Gastrocnemius medialis (tissue), 4 donors: ENCODE measurements around the gene SMIM1.
"Not testable (repeated sequence)": the region's sequence is repeated elsewhere in the genome, so short reads cannot be mapped to it uniquely, and the experiment has no call there.

ENCODE experiments used
- POLR2A ChIP-seq, 2 donors: fragments of 450-650 bp; IDR thresholded peaks; one replicate each; pipeline ENCODE4 v1.6.1; 2017; ENCODE audit warnings: antibody characterized with exemption in 2 of 2, mild to moderate bottlenecking in 2 of 2, moderate library complexity in 2 of 2
- TF ChIP-seq, protein P1 (sequence below), 5 experiments: fragments of 450-650 bp in 3 of 5; fragments of 200-600 bp in 2 of 5; sonication (generic) in 2 of 5; IDR thresholded peaks in 4 of 5; conservative IDR thresholded peaks in 1 of 5; 1 replicate in 4 of 5; 2 replicates in 1 of 5; pipeline ENCODE4 v1.5.1; 2016 to 2019; ENCODE audit warnings: antibody characterized with exemption in 5 of 5, mild to moderate bottlenecking in 3 of 5, moderate library complexity in 3 of 5

DNA sequence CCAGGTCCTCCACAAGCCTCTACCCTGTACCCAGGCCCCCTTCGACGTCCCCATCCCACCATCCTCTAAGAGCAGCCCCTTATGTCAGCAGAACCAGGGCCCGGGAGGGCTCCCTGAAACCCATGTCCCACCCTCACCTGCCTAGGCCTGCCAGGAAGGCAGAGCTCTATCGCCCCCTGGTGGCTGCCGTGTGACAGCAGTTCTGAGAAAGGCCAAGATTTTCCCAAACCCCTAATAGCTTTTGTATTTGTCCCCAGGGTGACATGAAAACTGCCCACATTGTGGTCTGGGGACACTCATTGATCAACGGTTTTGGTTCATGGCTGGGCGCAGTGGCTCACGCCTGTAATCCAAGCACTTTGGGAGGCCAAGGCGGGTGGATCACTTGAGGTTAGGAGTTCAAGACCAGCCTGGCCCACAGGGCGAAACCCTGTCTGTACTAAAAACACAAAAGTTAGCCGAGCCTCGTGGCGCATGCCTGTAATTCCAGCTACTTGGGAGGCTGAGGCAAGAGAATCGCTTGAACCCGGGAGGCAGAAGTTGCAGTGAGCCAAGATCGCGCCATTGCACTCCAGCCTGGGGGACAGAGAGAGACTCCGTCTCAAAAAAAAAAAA lies 48.0 kb upstream of the SMIM1 start:
- TF ChIP-seq, protein P1, sequence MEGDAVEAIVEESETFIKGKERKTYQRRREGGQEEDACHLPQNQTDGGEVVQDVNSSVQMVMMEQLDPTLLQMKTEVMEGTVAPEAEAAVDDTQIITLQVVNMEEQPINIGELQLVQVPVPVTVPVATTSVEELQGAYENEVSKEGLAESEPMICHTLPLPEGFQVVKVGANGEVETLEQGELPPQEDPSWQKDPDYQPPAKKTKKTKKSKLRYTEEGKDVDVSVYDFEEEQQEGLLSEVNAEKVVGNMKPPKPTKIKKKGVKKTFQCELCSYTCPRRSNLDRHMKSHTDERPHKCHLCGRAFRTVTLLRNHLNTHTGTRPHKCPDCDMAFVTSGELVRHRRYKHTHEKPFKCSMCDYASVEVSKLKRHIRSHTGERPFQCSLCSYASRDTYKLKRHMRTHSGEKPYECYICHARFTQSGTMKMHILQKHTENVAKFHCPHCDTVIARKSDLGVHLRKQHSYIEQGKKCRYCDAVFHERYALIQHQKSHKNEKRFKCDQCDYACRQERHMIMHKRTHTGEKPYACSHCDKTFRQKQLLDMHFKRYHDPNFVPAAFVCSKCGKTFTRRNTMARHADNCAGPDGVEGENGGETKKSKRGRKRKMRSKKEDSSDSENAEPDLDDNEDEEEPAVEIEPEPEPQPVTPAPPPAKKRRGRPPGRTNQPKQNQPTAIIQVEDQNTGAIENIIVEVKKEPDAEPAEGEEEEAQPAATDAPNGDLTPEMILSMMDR (IDR thresholded peaks at IDR 0.05 in 4 of 5, conservative IDR thresholded peaks at IDR 0.05 in 1 of 5) = peak; percentile 71 to 95 (median 88)
- not testable (repeated sequence) for TF ChIP-seq POLR2A (IDR thresholded peaks at IDR 0.05)
